ENCODE data around the gene AHNAK. TPM values are rescaled to one million over a fixed set of nuclear protein-coding genes. Genes with fewer than 3 reads are reported as not detected.

The AHNAK gene
- total RNA-seq, 1 donor from 2014 or later: 302 TPM

DNA sequence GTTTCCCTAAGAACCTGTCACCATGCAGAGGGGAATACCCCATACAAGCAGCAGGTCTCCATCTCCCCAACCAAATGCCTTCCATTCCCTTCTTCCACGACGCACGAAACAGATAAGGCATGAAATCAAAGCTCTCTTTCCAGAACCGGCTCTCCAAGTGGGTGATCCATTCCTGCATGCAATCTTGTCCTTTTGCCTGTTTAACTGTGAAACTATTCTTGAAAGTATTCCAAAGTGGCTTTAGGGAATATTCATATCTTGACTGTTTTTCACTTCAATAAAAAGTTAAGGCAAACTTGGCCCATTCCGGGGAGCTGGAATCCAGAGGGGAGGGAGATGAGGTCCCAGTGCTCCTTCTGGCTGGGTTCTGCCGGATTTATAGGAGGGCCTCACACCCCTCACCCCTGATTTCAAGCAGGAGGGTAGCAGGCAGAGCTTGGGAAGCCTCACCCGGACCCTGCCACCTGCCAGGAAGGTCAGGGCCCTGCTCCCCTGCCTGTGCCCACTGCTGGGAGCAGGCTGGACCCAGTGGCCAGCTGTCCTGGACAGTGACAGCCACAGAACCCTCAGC is 66.9 kb downstream of the AHNAK start:
- H3K27me3 Mint-ChIP-seq: no peaks in the 10 kb centered on the region
- TF ChIP-seq, protein P1, sequence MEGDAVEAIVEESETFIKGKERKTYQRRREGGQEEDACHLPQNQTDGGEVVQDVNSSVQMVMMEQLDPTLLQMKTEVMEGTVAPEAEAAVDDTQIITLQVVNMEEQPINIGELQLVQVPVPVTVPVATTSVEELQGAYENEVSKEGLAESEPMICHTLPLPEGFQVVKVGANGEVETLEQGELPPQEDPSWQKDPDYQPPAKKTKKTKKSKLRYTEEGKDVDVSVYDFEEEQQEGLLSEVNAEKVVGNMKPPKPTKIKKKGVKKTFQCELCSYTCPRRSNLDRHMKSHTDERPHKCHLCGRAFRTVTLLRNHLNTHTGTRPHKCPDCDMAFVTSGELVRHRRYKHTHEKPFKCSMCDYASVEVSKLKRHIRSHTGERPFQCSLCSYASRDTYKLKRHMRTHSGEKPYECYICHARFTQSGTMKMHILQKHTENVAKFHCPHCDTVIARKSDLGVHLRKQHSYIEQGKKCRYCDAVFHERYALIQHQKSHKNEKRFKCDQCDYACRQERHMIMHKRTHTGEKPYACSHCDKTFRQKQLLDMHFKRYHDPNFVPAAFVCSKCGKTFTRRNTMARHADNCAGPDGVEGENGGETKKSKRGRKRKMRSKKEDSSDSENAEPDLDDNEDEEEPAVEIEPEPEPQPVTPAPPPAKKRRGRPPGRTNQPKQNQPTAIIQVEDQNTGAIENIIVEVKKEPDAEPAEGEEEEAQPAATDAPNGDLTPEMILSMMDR (conservative IDR thresholded peaks at IDR 0.05): no peak
- peaks cover 8% of the 10 kb centered on the region for H3K9me3 Mint-ChIP-seq
- no peaks in the 10 kb centered on the region for H3K36me3 Mint-ChIP-seq
- no peak for DNase-seq (ENCODE audit: extremely low spot score, unreplicated experiment)
- H3K4me3 Mint-ChIP-seq: no peak overlapping the region
- peak overlapping the region; percentile 16 for H3K27ac Mint-ChIP-seq
- H3K4me1 Mint-ChIP-seq (ENCODE audit: unreplicated experiment): peaks cover 7% of the 10 kb centered on the region

DNA sequence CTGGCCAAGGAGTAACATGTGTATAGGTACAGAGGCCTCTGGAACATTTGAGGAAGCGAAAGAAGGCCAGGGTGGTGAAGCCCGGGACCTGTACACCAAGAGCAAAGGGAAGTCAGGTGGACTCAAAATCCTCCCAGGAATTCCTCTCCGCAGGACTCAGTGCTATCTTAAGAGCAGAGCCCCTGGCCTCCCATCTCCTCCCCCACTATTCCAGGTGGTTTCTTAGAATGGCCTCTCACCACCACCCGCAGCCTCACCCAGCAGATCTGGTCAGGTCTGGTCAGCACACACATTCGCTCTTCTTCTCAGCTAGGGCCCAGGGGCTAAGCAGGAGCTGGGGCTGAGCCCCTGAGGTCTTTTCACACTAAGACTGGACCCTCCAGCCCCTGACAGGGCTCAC is 68.7 kb downstream of the AHNAK start:
- no peak overlapping the region for H3K4me3 Mint-ChIP-seq
- H3K36me3 Mint-ChIP-seq: no peaks in the 10 kb centered on the region
- H3K4me1 Mint-ChIP-seq (ENCODE audit: unreplicated experiment): peaks cover 3% of the 10 kb centered on the region
- peaks cover 4% of the 10 kb centered on the region for H3K9me3 Mint-ChIP-seq
- TF ChIP-seq, protein P1 (conservative IDR thresholded peaks at IDR 0.05): no peak
- no peak overlapping the region for H3K27ac Mint-ChIP-seq
- no peaks in the 10 kb centered on the region for H3K27me3 Mint-ChIP-seq
- no peak for DNase-seq (ENCODE audit: extremely low spot score, unreplicated experiment)

DNA sequence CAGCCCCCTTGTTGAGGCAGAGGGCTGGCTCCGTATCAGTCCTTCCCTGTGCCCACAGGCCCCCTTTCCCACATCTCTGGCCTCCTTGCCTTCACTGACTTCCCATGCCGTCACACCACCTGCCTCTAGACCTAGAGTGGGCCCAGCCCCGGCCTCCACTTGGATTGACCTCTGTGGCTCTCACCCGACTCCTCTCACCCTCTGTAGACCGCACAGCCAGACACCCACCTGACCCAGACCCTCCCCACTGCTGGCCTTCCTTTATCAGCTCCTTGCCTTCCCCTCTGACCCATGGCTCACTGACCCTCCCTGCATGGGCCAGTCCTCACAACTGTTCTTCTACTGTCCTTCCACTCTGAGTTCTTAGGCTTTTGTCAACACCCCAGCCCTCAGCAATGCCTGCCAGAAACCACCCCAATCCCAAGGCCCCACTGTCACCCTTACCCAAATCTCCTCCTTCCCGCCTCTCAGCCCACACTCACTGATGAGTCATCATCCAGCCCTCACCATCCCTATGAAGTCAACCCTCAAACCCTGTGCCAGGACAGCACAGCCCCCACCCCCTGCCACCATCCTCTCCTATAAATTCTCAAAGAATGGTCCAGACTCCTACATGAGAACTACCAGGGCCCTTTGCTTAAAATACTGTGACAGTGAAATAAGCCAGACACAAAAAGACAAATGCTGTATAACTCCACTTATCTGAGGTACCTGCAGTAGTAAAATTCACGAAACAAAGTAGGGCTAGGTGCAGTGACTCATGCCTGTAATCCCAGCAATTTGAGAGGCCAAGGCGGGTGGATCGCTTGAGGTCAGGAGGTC is 74.3 kb downstream of the AHNAK start:
- DNase-seq (ENCODE audit: extremely low spot score, unreplicated experiment): no peak
- no peaks in the 10 kb centered on the region for H3K27me3 Mint-ChIP-seq
- H3K36me3 Mint-ChIP-seq: no peaks in the 10 kb centered on the region
- H3K4me3 Mint-ChIP-seq: no peak overlapping the region
- TF ChIP-seq, protein P1 (conservative IDR thresholded peaks at IDR 0.05): no peak
- H3K9me3 Mint-ChIP-seq: no peaks in the 10 kb centered on the region
- peaks cover 8% of the 10 kb centered on the region for H3K4me1 Mint-ChIP-seq (ENCODE audit: unreplicated experiment)
- H3K27ac Mint-ChIP-seq: peak overlapping the region; percentile 62

DNA sequence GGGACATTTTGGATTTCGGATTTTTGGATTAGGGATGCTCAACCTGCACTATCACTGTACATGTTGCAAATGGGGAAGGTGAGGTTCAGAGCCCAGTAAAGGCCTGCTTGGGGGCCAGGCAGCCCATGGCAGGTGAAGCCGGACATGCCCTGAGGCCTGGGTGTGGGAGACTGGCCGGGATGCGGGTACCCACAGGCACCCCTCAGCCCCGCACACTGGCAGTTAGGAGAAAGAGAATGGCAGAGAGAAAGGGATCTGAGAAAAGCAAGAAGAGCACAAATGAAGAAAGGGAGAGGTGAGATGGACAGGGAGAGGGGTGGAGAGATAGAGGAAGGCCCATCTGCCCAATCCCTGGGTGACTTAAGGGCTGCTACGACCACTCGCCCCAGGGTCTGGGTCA is 75.0 kb downstream of the AHNAK start:
- H3K27me3 Mint-ChIP-seq: no peaks in the 10 kb centered on the region
- H3K36me3 Mint-ChIP-seq: no peaks in the 10 kb centered on the region
- no peak for DNase-seq (ENCODE audit: extremely low spot score, unreplicated experiment)
- peaks cover 8% of the 10 kb centered on the region for H3K4me1 Mint-ChIP-seq (ENCODE audit: unreplicated experiment)
- TF ChIP-seq, protein P1 (conservative IDR thresholded peaks at IDR 0.05): no peak
- no peaks in the 10 kb centered on the region for H3K9me3 Mint-ChIP-seq
- no peak overlapping the region for H3K4me3 Mint-ChIP-seq
- no peak overlapping the region for H3K27ac Mint-ChIP-seq

DNA sequence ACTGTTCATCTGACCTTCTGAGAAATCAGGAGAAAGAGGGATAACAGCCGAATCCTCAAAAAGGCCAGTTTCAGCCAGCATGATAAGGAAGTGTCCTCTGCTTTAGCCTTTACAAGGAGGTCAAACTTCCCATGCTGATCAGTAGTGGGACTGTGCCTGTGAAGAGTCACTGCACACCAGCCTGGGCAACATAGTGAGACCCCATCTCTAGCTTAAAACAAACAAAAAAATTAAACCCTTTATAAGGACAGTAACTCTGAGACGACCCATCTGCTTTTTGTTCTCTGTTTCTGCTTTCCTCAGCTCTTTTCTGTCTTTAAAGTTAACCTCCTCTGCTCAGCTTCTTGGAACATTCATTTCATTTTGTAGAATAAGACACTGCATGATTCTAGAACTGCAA is 78.0 kb downstream of the AHNAK start:
- H3K27me3 Mint-ChIP-seq: no peaks in the 10 kb centered on the region
- TF ChIP-seq, protein P1 (conservative IDR thresholded peaks at IDR 0.05): no peak
- no peak overlapping the region for H3K27ac Mint-ChIP-seq
- H3K9me3 Mint-ChIP-seq: no peaks in the 10 kb centered on the region
- DNase-seq (ENCODE audit: extremely low spot score, unreplicated experiment): no peak
- peaks cover 8% of the 10 kb centered on the region for H3K4me1 Mint-ChIP-seq (ENCODE audit: unreplicated experiment)
- no peak overlapping the region for H3K4me3 Mint-ChIP-seq
- no peaks in the 10 kb centered on the region for H3K36me3 Mint-ChIP-seq
